ENCODE data around the gene METTL16.
"Not testable (repeated sequence)": the region's sequence is repeated elsewhere in the genome, so short reads cannot be mapped to it uniquely, and the experiment has no call there.

Gene METTL16

DNA sequence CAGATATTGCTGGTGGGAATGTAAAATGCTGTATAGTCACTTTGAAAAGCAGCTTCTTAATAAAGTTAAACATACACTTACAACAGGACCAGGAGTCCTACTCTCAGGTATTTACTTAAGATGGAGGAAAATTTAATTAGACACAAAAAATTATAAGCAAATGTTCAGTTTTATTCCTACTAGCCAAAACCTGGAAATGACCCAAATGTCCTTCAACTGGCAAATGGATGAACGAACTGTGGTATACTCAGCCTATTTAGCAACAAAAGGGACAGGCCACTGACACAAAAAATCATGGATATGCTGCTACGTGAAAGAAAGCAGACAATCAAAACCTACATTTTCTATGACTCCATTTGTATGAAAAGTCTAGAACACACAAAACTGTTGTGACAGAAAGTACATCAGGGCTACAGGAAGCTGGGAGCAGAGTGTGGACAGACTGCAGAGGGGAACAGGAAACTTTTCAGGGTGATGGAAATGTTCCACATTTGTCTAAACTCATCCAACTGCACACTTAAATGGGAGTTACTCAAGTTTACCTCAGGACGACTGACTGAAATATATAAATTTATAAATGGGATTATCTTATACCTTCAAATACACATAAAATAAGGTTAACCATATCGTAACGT is 61.6 kb downstream of the METTL16 start:
- TF ChIP-seq, protein P1, sequence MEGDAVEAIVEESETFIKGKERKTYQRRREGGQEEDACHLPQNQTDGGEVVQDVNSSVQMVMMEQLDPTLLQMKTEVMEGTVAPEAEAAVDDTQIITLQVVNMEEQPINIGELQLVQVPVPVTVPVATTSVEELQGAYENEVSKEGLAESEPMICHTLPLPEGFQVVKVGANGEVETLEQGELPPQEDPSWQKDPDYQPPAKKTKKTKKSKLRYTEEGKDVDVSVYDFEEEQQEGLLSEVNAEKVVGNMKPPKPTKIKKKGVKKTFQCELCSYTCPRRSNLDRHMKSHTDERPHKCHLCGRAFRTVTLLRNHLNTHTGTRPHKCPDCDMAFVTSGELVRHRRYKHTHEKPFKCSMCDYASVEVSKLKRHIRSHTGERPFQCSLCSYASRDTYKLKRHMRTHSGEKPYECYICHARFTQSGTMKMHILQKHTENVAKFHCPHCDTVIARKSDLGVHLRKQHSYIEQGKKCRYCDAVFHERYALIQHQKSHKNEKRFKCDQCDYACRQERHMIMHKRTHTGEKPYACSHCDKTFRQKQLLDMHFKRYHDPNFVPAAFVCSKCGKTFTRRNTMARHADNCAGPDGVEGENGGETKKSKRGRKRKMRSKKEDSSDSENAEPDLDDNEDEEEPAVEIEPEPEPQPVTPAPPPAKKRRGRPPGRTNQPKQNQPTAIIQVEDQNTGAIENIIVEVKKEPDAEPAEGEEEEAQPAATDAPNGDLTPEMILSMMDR (conservative IDR thresholded peaks at IDR 0.05; ENCODE audit: low read length): no peak
- Histone ChIP-seq H3F3A (ENCODE audit: low read depth) (no peaks in the 10 kb centered on the region), H3K4me3 (ENCODE audit: low read length, poor library complexity, severe bottlenecking) (no peak overlapping the region), H4K20me1 (ENCODE audit: insufficient read depth, low read length, poor library complexity, severe bottlenecking) (no peaks in the 10 kb centered on the region), H3K36me3 (ENCODE audit: insufficient read depth, low read length) (0 out of 2 replicates have a peak, but pooled peaks cover 6% of the 10 kb centered on the region), H3K9ac (ENCODE audit: low read depth, low read length, poor library complexity, severe bottlenecking) (no peak overlapping the region), H3K4me2 (ENCODE audit: low read depth, low read length, poor library complexity, severe bottlenecking) (no peak overlapping the region), H2AFZ (ENCODE audit: low read length) (no peak overlapping the region), H3K4me1 (ENCODE audit: insufficient read depth, low read length, poor library complexity, severe bottlenecking) (no peaks in the 10 kb centered on the region), H3K79me2 (ENCODE audit: insufficient read depth, low read length) (no peaks in the 10 kb centered on the region), H3K9me3 (ENCODE audit: insufficient read depth, low read depth, low read length) (peaks cover 5% of the 10 kb centered on the region; the same call in 1 of the 2 replicates), H3K27me3 (ENCODE audit: insufficient read depth, low read length, poor library complexity, severe bottlenecking) (no peaks in the 10 kb centered on the region), H3K9me2 (replicated peaks; ENCODE audit: low read depth, low read length) (no peaks in the 10 kb centered on the region)

- H3K27me3 ChIP-seq (ENCODE audit: insufficient read depth, low read length, poor library complexity, severe bottlenecking): no peaks in the 10 kb centered on the region
- H3F3A ChIP-seq (ENCODE audit: low read depth): no peaks in the 10 kb centered on the region
- H4K20me1 ChIP-seq (ENCODE audit: insufficient read depth, low read length, poor library complexity, severe bottlenecking): no peaks in the 10 kb centered on the region
- no peak overlapping the region for H2AFZ ChIP-seq (ENCODE audit: low read length)
- no peaks in the 10 kb centered on the region for H3K4me1 ChIP-seq (ENCODE audit: insufficient read depth, low read length, poor library complexity, severe bottlenecking)
- no peaks in the 10 kb centered on the region for H3K79me2 ChIP-seq (ENCODE audit: insufficient read depth, low read length)
- H3K9me3 ChIP-seq (ENCODE audit: insufficient read depth, low read depth, low read length): peaks cover 5% of the 10 kb centered on the region; the same call in 1 of the 2 replicates
- H3K4me2 ChIP-seq (ENCODE audit: low read depth, low read length, poor library complexity, severe bottlenecking): no peak overlapping the region
- H3K9ac ChIP-seq (ENCODE audit: low read depth, low read length, poor library complexity, severe bottlenecking): no peak overlapping the region
- no peak for TF ChIP-seq EZH2phosphoT487 (IDR thresholded peaks at IDR 0.05; ENCODE audit: borderline replicate concordance)
- TF ChIP-seq, protein P1 (conservative IDR thresholded peaks at IDR 0.05; ENCODE audit: low read length): no peak
- H3K9me2 ChIP-seq (replicated peaks; ENCODE audit: low read depth, low read length): no peaks in the 10 kb centered on the region
- 0 out of 2 replicates have a peak, but pooled peaks cover 6% of the 10 kb centered on the region for H3K36me3 ChIP-seq (ENCODE audit: insufficient read depth, low read length)
- no peak overlapping the region for H3K4me3 ChIP-seq (ENCODE audit: low read length, poor library complexity, severe bottlenecking)
Observed at GRCh38 chr17:2449486-2449885, 62.2 kb downstream of the METTL16 start.

- H3K27me3 ChIP-seq (ENCODE audit: insufficient read depth, low read length, poor library complexity, severe bottlenecking); H3K36me3 ChIP-seq (ENCODE audit: insufficient read depth, low read length); H3K4me1 ChIP-seq (ENCODE audit: insufficient read depth, low read length, poor library complexity, severe bottlenecking); H3K9ac ChIP-seq (ENCODE audit: low read depth, low read length, poor library complexity, severe bottlenecking); H3K4me3 ChIP-seq (ENCODE audit: low read length, poor library complexity, severe bottlenecking); H3K9me3 ChIP-seq (ENCODE audit: insufficient read depth, low read depth, low read length); H2AFZ ChIP-seq (ENCODE audit: low read length); H3K79me2 ChIP-seq (ENCODE audit: insufficient read depth, low read length); H3F3A ChIP-seq (ENCODE audit: low read depth); H3K4me2 ChIP-seq (ENCODE audit: low read depth, low read length, poor library complexity, severe bottlenecking); H4K20me1 ChIP-seq (ENCODE audit: insufficient read depth, low read length, poor library complexity, severe bottlenecking); H3K9me2 ChIP-seq (replicated peaks; ENCODE audit: low read depth, low read length): not testable (repeated sequence)
Observed at GRCh38 chr17:2447479-2447878, 64.2 kb downstream of the METTL16 start.

DNA sequence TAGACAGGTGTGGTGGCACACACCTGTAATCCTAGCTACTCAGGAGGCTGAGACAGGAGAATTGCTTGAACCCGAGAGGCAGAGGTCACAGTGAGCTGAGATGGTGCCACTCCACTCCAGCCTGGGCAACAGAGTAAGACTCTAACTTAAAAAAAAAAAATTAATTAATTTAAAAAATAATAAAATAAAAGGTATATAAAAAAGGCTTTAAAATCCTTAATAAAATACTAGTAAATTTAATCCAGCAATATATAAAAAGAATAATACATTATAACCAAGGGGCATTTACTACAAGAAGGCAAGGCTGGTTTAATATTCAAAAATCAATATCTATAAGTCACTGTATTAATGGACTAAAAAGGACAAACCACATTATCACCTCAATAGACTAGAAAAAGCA is 66.0 kb downstream of the METTL16 start:
- Histone ChIP-seq H3K4me1 (ENCODE audit: insufficient read depth, low read length, poor library complexity, severe bottlenecking) (no peaks in the 10 kb centered on the region), H3K36me3 (ENCODE audit: insufficient read depth, low read length) (peaks cover 6% of the 10 kb centered on the region; the same call in 1 of the 2 replicates), H3K4me2 (ENCODE audit: low read depth, low read length, poor library complexity, severe bottlenecking) (no peak overlapping the region), H3K9me2 (replicated peaks; ENCODE audit: low read depth, low read length) (no peaks in the 10 kb centered on the region), H2AFZ (ENCODE audit: low read length) (no peak overlapping the region), H3K27me3 (ENCODE audit: insufficient read depth, low read length, poor library complexity, severe bottlenecking) (no peaks in the 10 kb centered on the region), H3F3A (ENCODE audit: low read depth) (no peaks in the 10 kb centered on the region), H3K79me2 (ENCODE audit: insufficient read depth, low read length) (no peaks in the 10 kb centered on the region), H3K4me3 (ENCODE audit: low read length, poor library complexity, severe bottlenecking) (no peak overlapping the region), H3K9me3 (ENCODE audit: insufficient read depth, low read depth, low read length) (peaks cover 5% of the 10 kb centered on the region; the same call in 1 of the 2 replicates), H4K20me1 (ENCODE audit: insufficient read depth, low read length, poor library complexity, severe bottlenecking) (no peaks in the 10 kb centered on the region), H3K9ac (ENCODE audit: low read depth, low read length, poor library complexity, severe bottlenecking) (no peak overlapping the region)
- TF ChIP-seq EZH2phosphoT487 (IDR thresholded peaks at IDR 0.05; ENCODE audit: borderline replicate concordance): no peak
- TF ChIP-seq, protein P1 (conservative IDR thresholded peaks at IDR 0.05; ENCODE audit: low read length): no peak
